ENCODE data around the gene ARHGAP10.

The ARHGAP10 gene

DNA sequence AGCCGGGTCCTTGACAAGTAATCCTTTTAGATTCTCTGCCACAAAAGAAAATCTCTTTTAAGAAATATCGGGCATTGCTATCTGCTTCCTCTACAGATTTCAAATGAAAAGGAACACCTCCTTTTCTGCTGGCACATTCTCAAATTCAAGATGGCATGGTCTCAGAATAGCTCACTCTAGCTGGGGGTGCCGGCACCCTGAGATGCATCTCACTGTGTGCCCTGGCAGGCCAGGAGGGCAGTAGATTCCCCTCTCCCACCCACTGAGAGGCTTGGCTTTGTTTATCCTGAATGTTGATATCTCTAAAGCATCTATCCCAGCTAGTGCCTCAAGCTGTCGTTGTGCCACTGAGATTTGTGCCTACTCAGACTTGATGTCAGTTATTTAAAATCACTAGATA lies 319.5 kb downstream of the ARHGAP10 start:
- DNase-seq: no peak

GRCh38 chr4:148052448-148052847 lies 320.6 kb downstream of the ARHGAP10 start:
- DNase-seq: no peak

DNA sequence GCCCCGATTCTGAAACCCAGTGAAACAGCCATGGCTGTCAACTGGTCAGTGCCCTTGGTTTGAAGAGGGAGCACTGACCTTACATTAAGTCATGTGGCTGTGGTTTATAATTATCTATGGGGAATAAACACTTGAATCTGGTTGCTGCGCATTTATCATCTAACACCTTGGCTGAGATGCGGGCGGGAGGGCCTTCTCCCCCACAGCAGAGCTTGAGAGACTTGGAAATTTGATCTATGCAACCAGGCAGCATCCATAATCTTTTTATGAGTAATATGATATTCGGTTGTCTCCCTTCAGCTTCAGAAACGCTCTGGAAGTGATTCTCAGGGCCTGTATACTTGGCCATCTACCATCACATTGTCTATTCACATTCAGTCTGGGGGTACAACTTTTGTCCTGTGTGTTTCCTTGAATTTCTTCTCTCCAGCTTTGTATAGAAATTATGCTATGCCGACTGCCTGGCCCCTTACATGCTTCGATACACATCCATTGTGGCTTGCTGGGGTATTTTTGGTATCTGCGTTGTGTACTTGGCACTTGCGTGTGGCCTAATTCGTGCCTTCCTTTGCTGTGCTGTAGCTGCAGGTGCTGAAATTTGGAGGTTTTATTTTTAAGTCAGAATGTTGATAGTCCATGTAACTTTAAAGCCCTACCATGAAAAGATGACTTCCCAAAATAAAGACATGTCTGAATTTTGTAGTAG lies 321.6 kb downstream of the ARHGAP10 start:
- DNase-seq: no peak

GRCh38 chr4:148054275-148054674 lies 322.4 kb downstream of the ARHGAP10 start:
- no peak for DNase-seq

- no peak for DNase-seq
These were observed 324.0 kb downstream of the ARHGAP10 start for GRCh38 chr4:148055844-148056243.

GRCh38 chr4:148056879-148057278 lies 325.0 kb downstream of the ARHGAP10 start:
- DNase-seq: peak; percentile 9

GRCh38 chr4:148057516-148057915 lies 325.6 kb downstream of the ARHGAP10 start:
- no peak for DNase-seq

- no peak for DNase-seq
These were observed 326.3 kb downstream of the ARHGAP10 start for GRCh38 chr4:148057984-148058859.

DNA sequence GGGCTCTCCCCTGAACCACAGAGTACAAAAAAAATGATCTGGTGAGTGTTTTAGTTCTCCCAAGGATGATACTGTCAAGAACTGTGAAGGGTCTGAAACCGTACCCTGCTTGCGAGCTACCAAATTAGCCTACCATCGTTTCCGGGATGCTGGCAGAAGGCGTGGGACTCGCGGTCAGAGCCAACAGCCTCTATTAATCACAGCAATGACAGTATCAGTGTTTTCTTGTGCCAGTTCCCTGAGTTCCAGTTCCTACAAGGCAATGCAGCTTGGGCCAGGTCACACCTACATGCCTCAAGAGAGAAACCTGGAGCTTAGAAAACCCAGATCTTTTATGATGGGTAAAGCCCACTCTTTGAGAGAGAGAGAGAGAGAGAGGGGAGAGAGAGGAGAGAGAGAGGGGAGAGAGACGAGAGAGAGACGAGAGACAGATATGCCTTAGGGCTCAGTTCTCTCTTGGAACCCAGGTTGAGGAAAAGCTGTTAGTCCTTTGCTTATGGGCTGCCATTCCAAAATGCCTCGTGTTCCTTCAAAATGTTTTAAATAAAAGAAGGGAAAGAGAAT lies 327.8 kb downstream of the ARHGAP10 start:
- DNase-seq: no peak

DNA sequence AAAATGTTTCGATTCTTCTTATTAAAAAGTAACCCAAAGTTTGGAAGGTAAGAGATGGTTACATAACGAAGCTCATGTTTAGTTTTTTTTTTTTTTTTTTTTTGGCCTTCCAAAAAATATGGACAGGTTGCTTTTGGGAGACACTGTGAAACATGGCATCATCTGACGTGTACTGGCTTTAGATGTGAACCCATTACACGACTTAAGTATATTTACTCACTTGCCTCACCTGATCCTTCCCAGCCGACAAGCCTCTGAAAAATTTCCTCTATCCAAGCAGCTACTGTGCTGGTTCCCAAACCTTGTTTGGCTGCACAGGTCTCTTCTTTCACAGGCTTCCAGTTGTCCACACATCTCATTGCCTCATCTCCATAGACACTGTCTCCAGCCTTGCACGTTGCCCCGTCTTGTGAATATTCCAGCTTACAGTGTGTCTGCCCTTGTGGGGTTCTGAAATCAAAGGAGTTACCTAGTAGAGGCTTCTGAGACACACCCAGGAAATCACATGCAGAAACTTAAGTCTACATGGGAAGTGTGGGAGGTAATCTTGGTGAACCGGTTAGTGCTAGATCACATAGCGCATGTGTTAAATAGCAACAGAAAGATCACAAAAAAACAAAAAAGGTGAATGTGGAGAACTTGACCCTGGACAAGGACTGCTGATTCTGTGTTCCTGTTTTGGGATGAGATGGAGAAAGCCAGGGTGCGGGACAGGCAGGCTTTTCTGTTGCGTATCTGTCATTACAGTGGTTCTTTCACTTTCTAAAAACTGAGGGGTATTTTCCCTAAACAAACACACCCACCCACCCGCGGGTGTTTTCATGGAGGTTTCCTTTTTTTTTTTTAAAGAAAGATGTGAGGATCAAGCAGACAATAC lies 328.6 kb downstream of the ARHGAP10 start:
- DNase-seq: no peak

DNA sequence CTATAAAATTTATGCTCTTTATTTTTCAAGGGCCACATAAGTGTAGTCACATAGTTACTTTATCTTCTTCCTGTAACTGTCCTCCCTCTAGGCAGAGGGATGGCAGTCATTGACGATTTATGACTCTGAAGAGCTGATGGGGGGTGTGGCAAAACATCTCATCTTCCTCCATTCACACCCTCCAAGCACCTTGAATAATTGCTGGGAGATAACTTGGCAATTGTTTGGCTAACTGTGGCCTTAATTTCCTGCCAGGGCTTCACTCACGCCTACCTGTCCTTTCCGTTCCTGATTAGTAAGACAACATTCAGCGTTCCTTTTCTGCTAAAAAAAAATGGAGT lies 329.2 kb downstream of the ARHGAP10 start:
- no peak for DNase-seq

GRCh38 chr4:148061795-148062194 lies 329.9 kb downstream of the ARHGAP10 start:
- no peak for DNase-seq

- no peak for DNase-seq
These were observed 330.5 kb downstream of the ARHGAP10 start for GRCh38 chr4:148062301-148062950.

GRCh38 chr4:148064451-148064850 lies 332.6 kb downstream of the ARHGAP10 start:
- DNase-seq: no peak

DNA sequence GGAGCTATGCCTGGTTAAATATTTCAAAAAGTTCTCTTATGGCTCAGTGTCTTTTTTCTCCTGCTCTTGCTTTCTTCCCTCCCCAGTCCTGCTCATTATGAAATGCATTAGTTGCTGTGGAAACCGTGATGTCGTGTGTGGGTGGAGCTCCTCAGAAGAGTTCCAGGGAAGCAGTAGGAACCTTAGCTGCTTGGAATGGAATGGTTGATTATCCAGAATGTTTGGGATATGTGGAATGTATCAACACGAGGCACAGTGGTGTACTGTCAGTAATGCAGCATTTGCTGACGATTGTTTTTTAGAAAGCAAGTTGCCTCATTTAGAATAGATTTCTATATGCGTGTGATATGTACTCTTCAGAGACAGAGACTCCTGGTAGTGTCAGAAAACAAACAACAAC lies 333.2 kb downstream of the ARHGAP10 start:
- DNase-seq: no peak

GRCh38 chr4:148067301-148067916 lies 335.5 kb downstream of the ARHGAP10 start:
- DNase-seq: no peak

DNA sequence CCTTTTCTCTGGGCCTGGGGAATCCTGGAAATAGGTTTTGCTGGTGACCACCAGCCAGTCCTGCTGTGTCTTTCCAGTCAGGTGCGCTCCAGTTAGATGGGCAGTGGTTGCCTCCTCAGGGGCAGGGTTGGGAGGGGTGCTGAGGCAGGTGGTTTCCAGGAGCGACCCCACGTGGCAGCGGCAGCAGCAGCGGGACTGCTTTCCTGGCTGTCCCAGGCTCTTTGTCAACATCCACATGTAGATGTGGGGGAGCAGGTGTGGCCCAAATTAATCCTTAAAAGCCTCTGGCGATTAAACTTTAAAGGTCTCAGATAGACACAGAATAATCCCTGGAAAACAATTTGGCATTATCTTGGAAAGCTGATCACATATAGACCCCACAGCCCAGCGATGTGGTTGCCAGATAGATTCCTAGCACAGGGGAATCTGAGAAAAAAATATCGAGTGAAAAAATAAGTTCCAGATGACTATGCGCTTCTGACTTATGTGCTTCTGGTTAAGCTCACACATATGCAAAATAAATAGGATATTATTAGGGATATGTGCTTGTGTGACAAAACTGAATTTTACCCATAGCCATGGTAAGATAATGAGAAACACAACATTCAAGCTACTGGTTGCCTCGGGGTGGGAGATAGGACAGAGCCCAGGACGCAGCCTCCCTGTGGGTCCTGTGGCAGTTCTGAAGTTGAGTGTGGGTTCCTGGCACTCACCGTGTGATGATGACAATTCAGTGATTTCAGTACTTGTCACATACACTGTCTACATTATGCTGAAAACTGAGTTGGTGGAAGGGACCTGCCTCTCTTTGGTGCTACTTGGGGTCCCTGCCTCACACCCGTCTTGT lies 336.4 kb downstream of the ARHGAP10 start:
- no peak for DNase-seq

DNA sequence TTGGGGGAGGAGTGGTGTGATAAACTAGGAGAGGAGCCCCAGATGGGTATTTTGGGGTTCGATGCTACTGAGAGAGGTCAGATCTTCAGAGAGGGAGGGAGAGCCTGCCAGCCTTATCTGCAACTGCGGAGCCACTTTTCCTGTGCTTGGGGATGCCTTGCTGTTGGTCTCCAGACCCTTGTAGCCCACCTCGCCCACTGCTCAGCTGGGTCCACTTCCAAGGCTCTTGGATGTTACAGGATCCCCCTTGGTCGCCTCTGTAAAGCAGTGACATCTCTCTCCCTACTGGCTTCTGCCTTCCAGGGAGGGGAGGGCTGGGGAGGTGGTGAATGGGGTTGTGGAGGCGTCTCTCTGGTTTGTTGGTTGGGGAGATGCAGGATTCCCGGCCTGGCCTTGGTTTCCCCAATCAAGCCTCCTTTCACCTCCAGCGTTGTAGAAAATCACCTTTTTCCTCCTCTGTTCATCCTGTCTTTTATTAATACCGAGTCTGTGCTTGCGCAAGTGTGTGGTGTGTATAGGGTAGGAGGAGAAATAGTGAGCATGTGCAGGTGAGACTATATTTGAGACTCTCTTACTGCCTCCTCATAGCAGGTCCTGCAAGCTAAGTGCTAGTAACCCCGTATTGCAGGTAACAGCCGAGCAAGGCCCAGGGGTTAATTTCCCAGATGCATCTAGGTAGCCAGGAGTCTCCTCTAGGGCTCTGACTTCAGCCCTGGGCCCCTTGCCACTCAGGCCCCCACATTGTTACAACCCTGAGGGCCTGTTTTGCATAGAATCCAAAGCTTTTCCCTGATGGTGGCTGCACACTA lies 337.4 kb downstream of the ARHGAP10 start:
- no peak for DNase-seq

DNA sequence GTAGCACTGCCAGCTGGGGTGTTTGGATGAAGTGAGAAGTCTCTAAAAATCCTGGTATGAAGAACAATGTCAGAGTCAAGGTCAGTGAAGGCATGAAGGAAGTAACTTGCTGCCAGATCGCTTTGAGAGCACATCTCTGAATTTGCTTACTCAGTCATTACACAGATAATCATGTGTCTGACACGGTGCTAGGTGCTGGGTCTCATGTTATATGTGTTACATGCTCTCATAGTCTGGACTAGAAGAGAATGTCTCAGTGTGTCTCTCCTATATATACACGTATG lies 337.9 kb downstream of the ARHGAP10 start:
- DNase-seq: no peak

- DNase-seq: no peak
These were observed 339.1 kb downstream of the ARHGAP10 start for GRCh38 chr4:148071009-148071408.

Data from T-helper 9 cell (primary cell).